ENCODE results near the gene ATG2A. TPM values are rescaled to one million over a fixed set of nuclear protein-coding genes. Genes with fewer than 3 reads are reported as not detected.

Gene ATG2A
- total and polyA plus RNA-seq, 10 of the 15 experiments (the other 5 are each of a cell fraction or from before 2014, with no cell fraction given), result 0.08 to 19.0 (median 4.6) TPM

- TF ChIP-seq FOXM1 (IDR thresholded peaks at IDR 0.05; ENCODE audit: low read depth, low read length), result no peak
- TF ChIP-seq BACH1 (IDR thresholded peaks at IDR 0.05; ENCODE audit: borderline replicate concordance), result peak; percentile 75
- TF ChIP-seq, protein P1, sequence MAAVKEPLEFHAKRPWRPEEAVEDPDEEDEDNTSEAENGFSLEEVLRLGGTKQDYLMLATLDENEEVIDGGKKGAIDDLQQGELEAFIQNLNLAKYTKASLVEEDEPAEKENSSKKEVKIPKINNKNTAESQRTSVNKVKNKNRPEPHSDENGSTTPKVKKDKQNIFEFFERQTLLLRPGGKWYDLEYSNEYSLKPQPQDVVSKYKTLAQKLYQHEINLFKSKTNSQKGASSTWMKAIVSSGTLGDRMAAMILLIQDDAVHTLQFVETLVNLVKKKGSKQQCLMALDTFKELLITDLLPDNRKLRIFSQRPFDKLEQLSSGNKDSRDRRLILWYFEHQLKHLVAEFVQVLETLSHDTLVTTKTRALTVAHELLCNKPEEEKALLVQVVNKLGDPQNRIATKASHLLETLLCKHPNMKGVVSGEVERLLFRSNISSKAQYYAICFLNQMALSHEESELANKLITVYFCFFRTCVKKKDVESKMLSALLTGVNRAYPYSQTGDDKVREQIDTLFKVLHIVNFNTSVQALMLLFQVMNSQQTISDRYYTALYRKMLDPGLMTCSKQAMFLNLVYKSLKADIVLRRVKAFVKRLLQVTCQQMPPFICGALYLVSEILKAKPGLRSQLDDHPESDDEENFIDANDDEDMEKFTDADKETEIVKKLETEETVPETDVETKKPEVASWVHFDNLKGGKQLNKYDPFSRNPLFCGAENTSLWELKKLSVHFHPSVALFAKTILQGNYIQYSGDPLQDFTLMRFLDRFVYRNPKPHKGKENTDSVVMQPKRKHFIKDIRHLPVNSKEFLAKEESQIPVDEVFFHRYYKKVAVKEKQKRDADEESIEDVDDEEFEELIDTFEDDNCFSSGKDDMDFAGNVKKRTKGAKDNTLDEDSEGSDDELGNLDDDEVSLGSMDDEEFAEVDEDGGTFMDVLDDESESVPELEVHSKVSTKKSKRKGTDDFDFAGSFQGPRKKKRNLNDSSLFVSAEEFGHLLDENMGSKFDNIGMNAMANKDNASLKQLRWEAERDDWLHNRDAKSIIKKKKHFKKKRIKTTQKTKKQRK (IDR thresholded peaks at IDR 0.05; ENCODE audit: low read depth, low read length), result no peak
- TF ChIP-seq, protein P2, sequence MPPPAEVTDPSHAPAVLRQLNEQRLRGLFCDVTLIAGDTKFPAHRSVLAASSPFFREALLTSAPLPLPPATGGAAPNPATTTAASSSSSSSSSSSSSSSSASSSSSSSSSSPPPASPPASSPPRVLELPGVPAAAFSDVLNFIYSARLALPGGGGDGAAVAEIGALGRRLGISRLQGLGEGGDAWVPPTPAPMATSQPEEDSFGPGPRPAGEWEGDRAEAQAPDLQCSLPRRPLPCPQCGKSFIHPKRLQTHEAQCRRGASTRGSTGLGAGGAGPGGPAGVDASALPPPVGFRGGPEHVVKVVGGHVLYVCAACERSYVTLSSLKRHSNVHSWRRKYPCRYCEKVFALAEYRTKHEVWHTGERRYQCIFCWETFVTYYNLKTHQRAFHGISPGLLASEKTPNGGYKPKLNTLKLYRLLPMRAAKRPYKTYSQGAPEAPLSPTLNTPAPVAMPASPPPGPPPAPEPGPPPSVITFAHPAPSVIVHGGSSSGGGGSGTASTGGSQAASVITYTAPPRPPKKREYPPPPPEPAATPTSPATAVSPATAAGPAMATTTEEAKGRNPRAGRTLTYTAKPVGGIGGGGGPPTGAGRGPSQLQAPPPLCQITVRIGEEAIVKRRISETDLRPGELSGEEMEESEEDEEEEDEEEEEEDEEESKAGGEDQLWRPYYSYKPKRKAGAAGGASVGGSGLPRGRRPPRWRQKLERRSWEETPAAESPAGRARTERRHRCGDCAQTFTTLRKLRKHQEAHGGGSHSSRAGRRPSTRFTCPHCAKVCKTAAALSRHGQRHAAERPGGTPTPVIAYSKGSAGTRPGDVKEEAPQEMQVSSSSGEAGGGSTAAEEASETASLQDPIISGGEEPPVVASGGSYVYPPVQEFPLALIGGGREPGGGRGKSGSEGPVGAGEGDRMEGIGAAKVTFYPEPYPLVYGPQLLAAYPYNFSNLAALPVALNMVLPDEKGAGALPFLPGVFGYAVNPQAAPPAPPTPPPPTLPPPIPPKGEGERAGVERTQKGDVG (CRISPR knock-in tag; IDR thresholded peaks at IDR 0.05), result peak; percentile 68; the same call in 1 of the 2 replicates
- no peak for TF ChIP-seq POLR2AphosphoS2 (IDR thresholded peaks at IDR 0.05; ENCODE audit: low read depth, low read length)
- TF ChIP-seq KLF5 (IDR thresholded peaks at IDR 0.05; ENCODE audit: partially characterized antibody), result no peak
- TF ChIP-seq, protein P3, sequence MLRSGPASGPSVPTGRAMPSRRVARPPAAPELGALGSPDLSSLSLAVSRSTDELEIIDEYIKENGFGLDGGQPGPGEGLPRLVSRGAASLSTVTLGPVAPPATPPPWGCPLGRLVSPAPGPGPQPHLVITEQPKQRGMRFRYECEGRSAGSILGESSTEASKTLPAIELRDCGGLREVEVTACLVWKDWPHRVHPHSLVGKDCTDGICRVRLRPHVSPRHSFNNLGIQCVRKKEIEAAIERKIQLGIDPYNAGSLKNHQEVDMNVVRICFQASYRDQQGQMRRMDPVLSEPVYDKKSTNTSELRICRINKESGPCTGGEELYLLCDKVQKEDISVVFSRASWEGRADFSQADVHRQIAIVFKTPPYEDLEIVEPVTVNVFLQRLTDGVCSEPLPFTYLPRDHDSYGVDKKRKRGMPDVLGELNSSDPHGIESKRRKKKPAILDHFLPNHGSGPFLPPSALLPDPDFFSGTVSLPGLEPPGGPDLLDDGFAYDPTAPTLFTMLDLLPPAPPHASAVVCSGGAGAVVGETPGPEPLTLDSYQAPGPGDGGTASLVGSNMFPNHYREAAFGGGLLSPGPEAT (IDR thresholded peaks at IDR 0.05; ENCODE audit: low read depth), result peak; percentile 93
- no peak for TF ChIP-seq JUND (IDR thresholded peaks at IDR 0.05; ENCODE audit: low read depth, low read length)
- TF ChIP-seq JUNB (IDR thresholded peaks at IDR 0.05), result peak; percentile 54
- TF ChIP-seq CBX3 (IDR thresholded peaks at IDR 0.05; ENCODE audit: borderline replicate concordance, low read depth), result no peak
- peak; percentile 79 for TF ChIP-seq MEF2A (IDR thresholded peaks at IDR 0.05; ENCODE audit: insufficient read depth, low read depth, low read length)
- no peak for TF ChIP-seq NFIC (IDR thresholded peaks at IDR 0.05; ENCODE audit: low read depth, low read length)
- TF ChIP-seq HDAC2 (IDR thresholded peaks at IDR 0.05), result no peak
- peak; percentile 79 for TF ChIP-seq CREM (IDR thresholded peaks at IDR 0.05; ENCODE audit: low read depth)
- no peak; the same call in 1 of the 2 replicates for TF ChIP-seq NR2C1 (IDR thresholded peaks at IDR 0.05)
- no peak for TF ChIP-seq SREBF2 (IDR thresholded peaks at IDR 0.05; ENCODE audit: low read length)
- TF ChIP-seq, protein P4, sequence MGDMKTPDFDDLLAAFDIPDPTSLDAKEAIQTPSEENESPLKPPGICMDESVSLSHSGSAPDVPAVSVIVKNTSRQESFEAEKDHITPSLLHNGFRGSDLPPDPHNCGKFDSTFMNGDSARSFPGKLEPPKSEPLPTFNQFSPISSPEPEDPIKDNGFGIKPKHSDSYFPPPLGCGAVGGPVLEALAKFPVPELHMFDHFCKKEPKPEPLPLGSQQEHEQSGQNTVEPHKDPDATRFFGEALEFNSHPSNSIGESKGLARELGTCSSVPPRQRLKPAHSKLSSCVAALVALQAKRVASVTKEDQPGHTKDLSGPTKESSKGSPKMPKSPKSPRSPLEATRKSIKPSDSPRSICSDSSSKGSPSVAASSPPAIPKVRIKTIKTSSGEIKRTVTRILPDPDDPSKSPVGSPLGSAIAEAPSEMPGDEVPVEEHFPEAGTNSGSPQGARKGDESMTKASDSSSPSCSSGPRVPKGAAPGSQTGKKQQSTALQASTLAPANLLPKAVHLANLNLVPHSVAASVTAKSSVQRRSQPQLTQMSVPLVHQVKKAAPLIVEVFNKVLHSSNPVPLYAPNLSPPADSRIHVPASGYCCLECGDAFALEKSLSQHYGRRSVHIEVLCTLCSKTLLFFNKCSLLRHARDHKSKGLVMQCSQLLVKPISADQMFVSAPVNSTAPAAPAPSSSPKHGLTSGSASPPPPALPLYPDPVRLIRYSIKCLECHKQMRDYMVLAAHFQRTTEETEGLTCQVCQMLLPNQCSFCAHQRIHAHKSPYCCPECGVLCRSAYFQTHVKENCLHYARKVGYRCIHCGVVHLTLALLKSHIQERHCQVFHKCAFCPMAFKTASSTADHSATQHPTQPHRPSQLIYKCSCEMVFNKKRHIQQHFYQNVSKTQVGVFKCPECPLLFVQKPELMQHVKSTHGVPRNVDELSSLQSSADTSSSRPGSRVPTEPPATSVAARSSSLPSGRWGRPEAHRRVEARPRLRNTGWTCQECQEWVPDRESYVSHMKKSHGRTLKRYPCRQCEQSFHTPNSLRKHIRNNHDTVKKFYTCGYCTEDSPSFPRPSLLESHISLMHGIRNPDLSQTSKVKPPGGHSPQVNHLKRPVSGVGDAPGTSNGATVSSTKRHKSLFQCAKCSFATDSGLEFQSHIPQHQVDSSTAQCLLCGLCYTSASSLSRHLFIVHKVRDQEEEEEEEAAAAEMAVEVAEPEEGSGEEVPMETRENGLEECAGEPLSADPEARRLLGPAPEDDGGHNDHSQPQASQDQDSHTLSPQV (IDR thresholded peaks at IDR 0.05), result no peak
- peak; percentile 56; the same call in 1 of the 2 replicates for TF ChIP-seq RB1 (IDR thresholded peaks at IDR 0.05; ENCODE audit: borderline replicate concordance)
- no peak for TF ChIP-seq STAT3 (IDR thresholded peaks at IDR 0.05; ENCODE audit: low read depth, low read length)
Measured at GRCh38 chr11:64850979-64851567, 65.9 kb downstream of the ATG2A start (continued).
